IPS DF 19.7 (cell line): ENCODE measurements around the gene PDLIM5.

ENCODE experiments used
- DNase-seq: peaks from one replicate; pipeline ENCODE4 v3.0.0-alpha.2; 2013; ENCODE audit warnings: low read depth, low spot score

The PDLIM5 gene

DNA sequence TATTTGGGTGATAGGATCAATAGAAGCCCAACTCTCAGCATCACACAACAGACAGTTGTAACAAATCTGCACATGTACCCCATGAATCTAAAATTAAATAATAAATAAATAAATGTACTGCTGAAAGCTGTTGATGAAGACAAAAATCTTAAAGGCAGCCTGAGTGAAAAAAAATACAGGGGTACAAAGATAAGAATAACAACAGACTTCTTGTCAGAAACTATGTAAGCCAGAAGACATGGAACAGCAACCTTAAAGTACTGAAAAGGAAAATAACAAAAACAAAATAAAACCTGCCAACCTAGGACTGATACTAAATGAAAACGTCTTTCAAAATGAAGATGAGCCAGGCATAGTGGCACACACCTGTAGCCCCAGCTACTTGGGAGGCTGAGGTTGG, 25.0 kb upstream of the PDLIM5 start:
- DNase-seq, result no peak

- no peak for DNase-seq
Measured at GRCh38 chr4:94428884-94429283, 22.9 kb upstream of the PDLIM5 start.

- DNase-seq, result no peak
Measured at GRCh38 chr4:94430406-94430805, 21.3 kb upstream of the PDLIM5 start.

- no peak for DNase-seq
Measured at GRCh38 chr4:94431388-94431787, 20.4 kb upstream of the PDLIM5 start.

DNA sequence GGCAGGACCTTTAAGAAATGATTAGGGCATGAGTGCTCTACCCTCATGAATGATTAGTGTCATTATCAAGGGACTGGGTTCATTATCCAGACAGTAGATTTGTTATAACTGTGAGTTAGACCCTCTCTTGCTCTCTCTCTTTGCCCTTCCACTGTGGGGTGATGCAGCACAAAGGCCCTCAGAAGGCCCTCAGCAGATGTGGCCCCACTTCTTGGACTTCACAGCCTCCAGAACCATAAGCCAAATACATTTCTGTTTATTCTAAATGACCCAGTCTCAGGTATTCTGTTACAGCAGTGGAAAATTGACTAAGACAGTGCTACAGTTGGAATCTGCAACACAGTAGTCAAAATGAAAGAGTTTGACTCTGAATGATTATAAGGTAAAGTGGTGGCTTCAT, 17.2 kb upstream of the PDLIM5 start:
- DNase-seq, result no peak

GRCh38 chr4:94435874-94436273, 15.9 kb upstream of the PDLIM5 start:
- no peak for DNase-seq

DNA sequence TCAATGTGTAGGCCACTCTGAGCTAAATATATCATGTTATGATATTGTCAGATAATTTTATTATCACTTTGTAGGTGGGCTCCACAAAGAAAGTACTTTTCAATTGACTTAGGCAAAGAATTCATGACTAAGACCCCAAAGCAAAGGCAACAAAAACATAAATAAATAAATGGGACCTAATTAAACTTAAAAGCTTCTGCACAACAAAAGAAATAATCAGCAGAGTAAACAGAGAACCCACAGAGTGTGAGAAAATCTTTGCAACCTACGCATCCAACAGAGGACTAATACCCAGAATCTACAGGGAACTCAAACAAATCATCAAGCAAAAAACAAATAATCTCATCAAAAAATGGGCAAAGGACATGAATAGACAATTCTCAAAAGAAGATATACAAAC, 15.2 kb upstream of the PDLIM5 start:
- no peak for DNase-seq

DNA sequence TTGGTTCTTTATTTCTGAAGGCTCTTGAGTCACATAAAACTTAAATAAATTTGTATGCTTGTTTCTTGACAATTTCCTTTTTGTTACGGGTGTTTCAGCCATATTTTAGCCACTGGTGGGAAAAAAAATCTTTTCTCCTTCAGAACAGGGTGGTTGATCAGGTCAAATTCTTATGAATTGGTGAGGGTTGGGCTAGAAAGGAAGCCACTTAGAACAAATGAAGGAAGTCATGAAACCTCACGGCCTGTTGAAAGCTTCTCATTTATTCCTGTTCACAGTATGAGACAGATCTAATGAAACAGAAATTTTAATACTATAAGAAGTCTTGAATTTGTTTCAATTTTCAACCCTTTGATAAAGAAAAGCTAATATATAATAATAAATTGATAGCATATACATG, 12.1 kb upstream of the PDLIM5 start:
- DNase-seq, result no peak

- no peak for DNase-seq
Measured at GRCh38 chr4:94441838-94442237, 9.9 kb upstream of the PDLIM5 start.

DNA sequence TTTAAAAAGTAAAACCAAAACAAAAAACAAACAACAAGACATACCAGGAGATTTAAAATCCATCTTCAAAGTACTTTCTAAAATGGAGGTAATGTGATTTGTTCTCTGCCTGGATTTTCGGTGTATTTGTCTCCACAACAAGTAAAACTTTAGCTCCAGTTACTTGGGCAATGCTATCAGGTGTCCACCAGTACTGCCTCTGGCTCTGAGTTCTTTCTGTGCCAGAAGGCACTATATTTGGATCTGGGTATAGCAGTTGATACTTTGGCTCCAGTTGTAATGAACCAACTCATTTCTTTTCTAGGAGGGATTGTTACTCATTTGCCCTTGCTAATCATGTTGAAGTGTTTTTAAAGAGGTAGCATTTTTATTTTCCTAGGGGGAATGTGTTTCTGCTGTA, 9.5 kb upstream of the PDLIM5 start:
- DNase-seq, result no peak

GRCh38 chr4:94446386-94446785, 5.4 kb upstream of the PDLIM5 start:
- DNase-seq, result no peak

GRCh38 chr4:94447754-94448411, 3.9 kb upstream of the PDLIM5 start:
- DNase-seq, result no peak

DNA sequence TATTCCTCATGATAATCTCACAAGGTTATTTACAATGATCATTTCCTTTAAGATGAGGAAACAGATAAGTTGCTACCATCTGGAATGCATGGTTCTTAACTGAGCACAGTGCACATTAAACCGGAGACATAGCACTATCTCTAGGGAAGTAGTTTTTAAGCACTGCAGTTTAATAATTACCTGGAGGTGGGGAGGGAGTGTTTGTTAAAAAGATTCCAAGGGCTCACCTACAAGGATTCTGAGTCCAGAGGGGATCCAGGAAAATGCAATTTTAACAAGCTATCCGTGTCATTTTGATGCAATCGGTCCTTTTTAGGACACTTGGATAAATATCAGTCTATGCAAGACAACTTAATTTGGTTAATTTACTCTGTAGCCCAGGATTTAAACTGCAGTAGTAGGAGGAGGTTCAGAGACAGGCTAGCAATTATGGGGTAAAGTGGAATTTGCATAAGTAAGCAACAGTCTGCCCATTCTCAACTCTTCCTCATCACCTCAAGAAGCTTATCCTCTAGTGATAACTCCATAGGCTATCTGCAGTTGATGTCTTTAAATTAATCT, 2.8 kb upstream of the PDLIM5 start:
- DNase-seq, result no peak

DNA sequence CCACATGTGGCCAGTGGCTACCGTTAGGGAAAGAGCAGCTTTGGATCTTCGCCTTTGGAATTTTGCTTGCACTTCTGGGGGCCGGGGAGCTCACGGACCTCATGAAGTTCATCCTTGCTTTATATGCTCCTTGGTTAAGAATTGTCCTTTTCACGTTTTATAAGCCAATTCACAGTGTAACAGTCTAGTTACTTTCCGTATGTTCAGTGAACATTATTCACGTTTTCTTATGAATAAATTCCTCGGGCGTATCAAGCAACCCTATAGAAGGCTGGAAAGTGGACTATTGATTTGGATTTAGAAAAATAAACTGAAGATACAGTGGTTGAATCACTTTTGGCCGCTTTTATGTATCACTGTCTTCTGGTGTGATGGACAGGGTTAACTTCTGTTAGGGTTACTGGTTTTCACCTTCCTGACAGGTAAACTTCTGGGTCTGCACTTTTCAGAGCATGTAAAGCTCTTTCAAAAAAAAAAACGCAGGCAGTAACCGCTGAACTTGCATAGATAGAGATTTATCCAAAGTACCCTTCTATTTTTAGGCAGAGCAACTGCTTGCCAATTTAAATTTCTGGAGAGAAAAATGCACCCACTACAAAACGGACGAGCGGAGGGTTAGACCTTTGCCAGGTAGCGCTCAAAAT, 569 bp upstream of the PDLIM5 start:
- no peak for DNase-seq

DNA sequence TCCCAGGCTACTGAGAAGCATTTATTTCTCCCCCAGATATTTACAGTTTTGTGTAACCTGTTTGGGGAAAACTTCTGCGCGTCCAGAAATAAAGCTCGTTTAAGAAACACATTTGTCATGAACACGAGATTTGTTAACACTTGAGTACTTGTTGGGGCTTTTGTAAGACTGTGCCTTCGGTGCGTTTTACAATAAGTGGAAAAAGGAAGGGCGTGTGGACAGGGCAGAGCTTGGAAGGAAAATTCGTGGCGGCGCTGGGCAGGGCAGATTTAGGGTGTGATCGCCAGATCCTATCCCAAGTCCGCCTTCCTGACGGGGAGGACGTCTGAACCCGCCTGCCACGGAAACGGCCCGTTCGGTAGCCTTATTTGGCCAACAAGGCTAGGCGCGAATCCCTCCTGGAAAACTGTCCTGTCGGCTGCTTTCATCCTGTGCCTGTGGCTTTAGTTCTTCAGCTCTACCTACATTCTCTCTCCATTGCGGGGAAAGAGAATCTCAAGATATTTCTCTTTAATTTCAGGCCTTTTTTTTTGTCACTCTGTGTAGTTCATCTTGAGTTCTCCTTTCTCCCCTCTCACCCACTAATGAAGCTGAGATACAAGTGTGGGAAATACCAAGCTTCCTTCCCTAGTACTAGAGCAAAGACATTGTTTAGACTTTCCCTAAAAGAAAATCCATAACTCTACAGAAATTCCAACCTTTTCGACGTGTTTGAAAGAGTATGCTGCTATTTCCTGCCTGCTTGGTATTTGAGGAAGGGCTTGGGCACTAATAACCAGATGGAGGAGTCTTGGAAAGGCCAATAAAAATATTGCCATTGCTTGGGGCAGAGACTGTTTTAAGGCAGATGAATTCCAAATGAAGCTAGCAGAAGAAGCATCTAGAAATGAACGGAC, 982 bp downstream of the PDLIM5 start:
- peak; percentile 48 for DNase-seq

DNA sequence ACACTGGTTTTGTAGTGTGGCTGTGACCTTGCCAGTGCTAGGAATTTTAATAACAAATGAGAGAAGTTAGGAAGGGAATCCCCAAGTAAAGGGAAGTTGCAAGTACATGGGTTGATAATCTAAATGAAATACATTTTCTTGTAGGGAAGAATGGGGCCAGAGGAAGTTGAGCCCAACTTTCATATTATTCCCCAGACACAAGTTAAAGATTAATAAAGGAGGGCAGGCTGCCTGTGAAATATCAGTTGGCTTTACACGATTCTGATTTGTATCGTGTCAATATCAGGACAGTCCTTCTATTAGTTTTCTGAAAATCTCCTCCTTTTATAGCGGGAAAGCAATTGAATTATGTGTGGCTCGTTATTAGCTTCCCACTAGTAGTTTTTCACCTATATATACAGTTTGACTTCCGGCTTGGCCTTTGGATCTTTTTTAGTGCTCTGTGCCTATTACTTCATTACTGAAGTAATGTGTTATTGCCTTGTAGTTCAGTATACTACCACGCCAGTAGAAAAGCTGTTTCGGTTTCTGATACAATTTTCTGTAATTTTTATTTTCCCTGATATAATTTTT, 1.7 kb downstream of the PDLIM5 start:
- DNase-seq, result no peak

GRCh38 chr4:94454405-94454804, 2.7 kb downstream of the PDLIM5 start:
- no peak for DNase-seq

DNA sequence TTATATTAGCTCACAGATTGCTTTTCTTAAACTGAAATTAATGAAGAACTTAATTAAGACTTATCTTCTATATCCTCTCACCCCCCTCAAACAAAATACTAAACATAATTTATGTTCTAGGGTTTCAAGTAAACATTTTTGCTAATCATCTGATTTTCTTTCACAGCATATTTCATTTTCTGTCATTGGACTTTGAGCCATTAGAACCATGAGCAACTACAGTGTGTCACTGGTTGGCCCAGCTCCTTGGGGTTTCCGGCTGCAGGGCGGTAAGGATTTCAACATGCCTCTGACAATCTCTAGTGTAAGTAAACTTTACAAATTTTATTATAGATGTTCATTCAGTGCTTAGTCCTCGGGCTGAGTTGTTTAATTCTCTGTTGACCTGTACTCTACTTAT, 3.3 kb downstream of the PDLIM5 start:
- DNase-seq, result no peak

DNA sequence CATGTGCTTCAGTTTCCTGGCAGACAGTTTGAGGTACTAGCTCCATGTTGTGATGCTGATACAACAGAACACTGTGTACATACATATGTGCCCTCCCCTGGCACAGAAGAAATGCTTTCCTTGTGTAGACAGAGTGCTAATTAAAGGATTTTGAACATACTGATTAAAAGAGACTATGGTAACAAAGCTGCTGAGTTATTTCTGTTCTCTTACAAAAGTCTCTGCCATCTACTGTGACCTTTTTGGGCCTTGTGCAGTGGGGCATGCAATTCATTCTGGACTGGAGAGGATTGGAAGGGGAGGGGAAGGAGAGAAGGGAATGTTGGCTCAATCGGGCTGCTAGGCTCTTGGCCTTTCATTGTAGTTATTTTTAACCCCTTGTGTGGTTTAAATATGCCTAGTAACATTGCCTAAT, 6.0 kb downstream of the PDLIM5 start:
- no peak for DNase-seq

- DNase-seq, result no peak
Measured at GRCh38 chr4:94458682-94459081, 6.9 kb downstream of the PDLIM5 start.

DNA sequence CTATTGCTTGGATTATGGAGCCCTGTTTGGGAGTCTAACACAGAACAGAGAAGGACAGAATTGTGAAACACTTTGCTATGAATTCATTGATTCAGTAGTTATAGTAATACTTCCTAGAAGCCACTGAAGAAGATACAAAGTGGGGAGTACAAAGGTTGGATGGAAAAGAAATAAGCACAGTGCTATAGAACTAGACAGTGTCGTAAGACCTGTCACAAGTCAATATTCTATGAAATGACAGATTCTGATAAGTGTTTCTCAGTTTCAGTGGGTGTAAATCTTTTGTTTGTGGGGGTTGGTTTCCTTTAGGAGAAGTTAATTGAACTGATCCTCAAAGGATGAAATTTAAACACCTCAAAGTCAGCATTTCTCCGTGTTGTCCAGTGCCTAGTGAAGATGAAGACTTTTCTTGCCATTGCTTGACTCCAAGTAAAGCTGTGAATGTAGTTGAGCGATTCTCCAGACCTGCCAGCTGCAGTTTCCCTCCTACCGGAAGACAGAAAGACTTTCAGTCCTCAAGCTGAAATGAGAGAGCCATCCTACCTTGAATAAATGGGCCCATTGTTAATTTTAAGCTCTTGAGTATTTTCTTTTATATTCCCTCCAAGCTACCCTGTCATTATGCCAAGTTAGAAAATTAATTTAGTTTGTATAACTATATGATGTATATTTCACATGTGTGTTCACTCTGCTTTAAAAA, 7.9 kb downstream of the PDLIM5 start:
- no peak for DNase-seq
